Lung (tissue), 12 donors: Measurements from ENCODE around the gene KBTBD4. TPM values are rescaled to one million over a fixed set of nuclear protein-coding genes. Genes with fewer than 3 reads are reported as not detected.

Source experiments
- ATAC-seq: fragments of 200-7000 bp; cut with Tn5 transposase; one replicate; pipeline ENCODE4 v1.9.1; 2020; ENCODE audit warnings: moderate number of reproducible peaks; ENCODE audit not compliant: insufficient read depth, low FRiP score
- DNase-seq, 3 donors: peaks; one replicate each; pipeline ENCODE4 v3.0.0-alpha.2; 2013 to 2017
- H3K27ac ChIP-seq, 2 donors: one replicate each; pipeline ENCODE4 v1.5.1; 2013; ENCODE audit warnings: mild to moderate bottlenecking in 2 of 2, moderate library complexity in 2 of 2, control low read depth in 1 of 2, inconsistent platforms in 1 of 2, low read depth in 1 of 2, low read length in 1 of 2
- H3K27me3 ChIP-seq, 3 donors: one replicate each; pipeline ENCODE4 v1.5.1; 2013; ENCODE audit warnings: low read length in 2 of 3; ENCODE audit not compliant: control insufficient read depth in 3 of 3, insufficient read depth in 3 of 3
- H3K36me3 ChIP-seq, 4 donors: one replicate each; pipeline ENCODE4 v1.5.1; 2013; ENCODE audit warnings: low read length in 4 of 4, mild to moderate bottlenecking in 1 of 4, moderate library complexity in 1 of 4; ENCODE audit not compliant: control insufficient read depth in 4 of 4, insufficient read depth in 4 of 4
- H3K4me1 ChIP-seq, 5 donors: one replicate each; pipeline ENCODE4 v1.5.1; 2013; ENCODE audit warnings: low read length in 5 of 5, mild to moderate bottlenecking in 2 of 5, moderate library complexity in 1 of 5; ENCODE audit not compliant: control insufficient read depth in 5 of 5, insufficient read depth in 5 of 5
- H3K4me3 ChIP-seq: one replicate; pipeline ENCODE4 v1.5.1; 2013; ENCODE audit warnings: mild to moderate bottlenecking, control low read depth, moderate library complexity
- H3K9ac ChIP-seq, 2 donors: one replicate each; pipeline ENCODE4 v1.5.1; 2013; ENCODE audit warnings: low read length in 2 of 2, control low read depth in 1 of 2; ENCODE audit not compliant: insufficient read depth in 1 of 2
- H3K9me3 ChIP-seq, 4 donors: one replicate each; pipeline ENCODE4 v1.5.1; 2013; ENCODE audit warnings: low read length in 3 of 4, mild to moderate bottlenecking in 1 of 4, moderate library complexity in 1 of 4; ENCODE audit not compliant: control insufficient read depth in 4 of 4, insufficient read depth in 3 of 4
- WGBS, 2 donors: extraction: QIAGEN DNeasy Blood & Tissue Kit; methylation state at CpG; one replicate each; pipeline ENCODE4 v1.1.7; 2013; 5-methylcytosine and 5-hydroxymethylcytosine counted together
- polyA plus RNA-seq, 2 donors: library from polyadenylated mRNA; stranded (reverse); fragments of 200-250 nt; gene quantifications; one replicate each; pipeline ENCODE4 v1.2.1, GENCODE V29; 2013
- total RNA-seq, 2 donors: library from RNA; depleted of rRNA in 1 of 2; stranded (reverse); fragments of >200 nt in 1 of 2; gene quantifications; one replicate each; pipeline ENCODE4 v1.2.1, GENCODE V29; 2014 to 2021
- TF ChIP-seq, protein P1 (sequence below): IDR thresholded peaks from 2 replicates; pipeline ENCODE4 v1.5.1; 2012; ENCODE audit warnings: mild to moderate bottlenecking; ENCODE audit errors: control extremely low read depth, extremely low read depth
- donor health status: control.
- donor health status: control.
- donor health status: Bipolar disorder and iron deficiency.
- donor health status: healthy.
- donor health status: DM: yes; HTN: yes; CAD: no.

The KBTBD4 gene
- total and polyA plus RNA-seq, 4 donors, result 5.8 to 17.1 (median 15.9) TPM

DNA sequence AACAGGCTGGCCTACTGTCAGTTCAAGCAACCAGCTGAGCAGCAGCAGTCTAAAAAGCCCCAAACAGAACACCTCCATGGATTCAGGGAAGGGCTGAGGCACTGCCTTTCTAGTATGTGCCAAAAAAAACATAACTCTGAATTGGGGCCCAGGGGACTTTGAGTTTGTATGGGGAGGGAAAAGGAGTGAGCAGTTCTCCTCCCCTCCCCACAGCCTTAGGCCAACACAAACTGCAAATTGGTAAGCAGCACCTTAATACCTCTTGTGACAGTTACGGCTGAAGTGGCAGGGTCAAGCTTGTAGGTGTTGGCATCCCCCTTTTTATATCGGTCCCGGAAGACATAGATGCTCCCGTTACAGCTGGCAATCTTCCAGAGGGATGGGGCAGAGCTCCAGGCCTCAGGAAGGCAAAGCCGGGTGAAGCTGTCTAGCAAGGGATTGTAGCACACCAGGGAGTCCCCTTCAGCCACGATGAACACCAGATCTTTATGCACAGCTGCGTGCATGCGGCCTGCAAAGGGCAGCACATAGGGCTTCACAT lies 6.0 kb downstream of the KBTBD4 start:
- WGBS, 2 donors, result 69 to 80% methylated on average over 8 of the region's 8 CpGs
- peak overlapping the region in 1 of 2 donors; percentile 49 for H3K27ac ChIP-seq
- no peaks in the 10 kb centered on the region for H3K27me3 ChIP-seq
- no peak overlapping the region for H3K9ac ChIP-seq
- TF ChIP-seq, protein P1, sequence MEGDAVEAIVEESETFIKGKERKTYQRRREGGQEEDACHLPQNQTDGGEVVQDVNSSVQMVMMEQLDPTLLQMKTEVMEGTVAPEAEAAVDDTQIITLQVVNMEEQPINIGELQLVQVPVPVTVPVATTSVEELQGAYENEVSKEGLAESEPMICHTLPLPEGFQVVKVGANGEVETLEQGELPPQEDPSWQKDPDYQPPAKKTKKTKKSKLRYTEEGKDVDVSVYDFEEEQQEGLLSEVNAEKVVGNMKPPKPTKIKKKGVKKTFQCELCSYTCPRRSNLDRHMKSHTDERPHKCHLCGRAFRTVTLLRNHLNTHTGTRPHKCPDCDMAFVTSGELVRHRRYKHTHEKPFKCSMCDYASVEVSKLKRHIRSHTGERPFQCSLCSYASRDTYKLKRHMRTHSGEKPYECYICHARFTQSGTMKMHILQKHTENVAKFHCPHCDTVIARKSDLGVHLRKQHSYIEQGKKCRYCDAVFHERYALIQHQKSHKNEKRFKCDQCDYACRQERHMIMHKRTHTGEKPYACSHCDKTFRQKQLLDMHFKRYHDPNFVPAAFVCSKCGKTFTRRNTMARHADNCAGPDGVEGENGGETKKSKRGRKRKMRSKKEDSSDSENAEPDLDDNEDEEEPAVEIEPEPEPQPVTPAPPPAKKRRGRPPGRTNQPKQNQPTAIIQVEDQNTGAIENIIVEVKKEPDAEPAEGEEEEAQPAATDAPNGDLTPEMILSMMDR, result no peak
- no peak for DNase-seq
- peaks cover 0 to 17% (median 5%) of the 10 kb centered on the region in 5 donors for H3K4me1 ChIP-seq
- no peak overlapping the region for H3K4me3 ChIP-seq
- H3K9me3 ChIP-seq, result peaks cover 0 to 2% (median 0%) of the 10 kb centered on the region in 4 donors
- peaks cover 0 to 37% (median 24%) of the 10 kb centered on the region in 4 donors for H3K36me3 ChIP-seq
- no peak for ATAC-seq

DNA sequence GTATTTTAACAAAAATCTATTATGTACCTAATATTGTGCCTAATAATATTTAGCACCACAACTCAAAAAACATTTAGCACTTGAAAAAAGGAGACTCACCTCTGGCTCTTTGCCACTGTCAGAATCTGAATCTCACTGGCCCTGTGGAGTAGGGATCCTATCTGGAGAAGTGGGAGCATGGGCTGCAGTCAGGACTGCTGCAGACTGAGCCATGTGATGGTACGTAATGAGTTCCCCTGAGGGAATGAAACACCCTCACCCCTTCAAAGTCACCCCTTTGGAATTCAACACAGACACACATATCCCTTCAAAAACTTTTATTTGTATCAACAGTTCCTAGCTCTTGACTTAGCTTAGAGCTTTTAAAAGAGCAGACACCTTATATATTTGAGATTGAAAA lies 6.9 kb downstream of the KBTBD4 start:
- peaks cover 0 to 17% (median 0%) of the 10 kb centered on the region in 5 donors for H3K4me1 ChIP-seq
- DNase-seq, result no peak
- TF ChIP-seq, protein P1, result no peak
- H3K9me3 ChIP-seq, result peaks cover 0 to 2% (median 0%) of the 10 kb centered on the region in 4 donors
- no peak overlapping the region for H3K27ac ChIP-seq
- H3K36me3 ChIP-seq, result peaks cover 0 to 34% (median 22%) of the 10 kb centered on the region in 4 donors
- no peak overlapping the region for H3K9ac ChIP-seq
- H3K4me3 ChIP-seq, result no peak overlapping the region
- 84 to 95% methylated on average over 1 of the region's 1 CpG for WGBS, 2 donors
- ATAC-seq, result no peak
- H3K27me3 ChIP-seq, result no peaks in the 10 kb centered on the region

DNA sequence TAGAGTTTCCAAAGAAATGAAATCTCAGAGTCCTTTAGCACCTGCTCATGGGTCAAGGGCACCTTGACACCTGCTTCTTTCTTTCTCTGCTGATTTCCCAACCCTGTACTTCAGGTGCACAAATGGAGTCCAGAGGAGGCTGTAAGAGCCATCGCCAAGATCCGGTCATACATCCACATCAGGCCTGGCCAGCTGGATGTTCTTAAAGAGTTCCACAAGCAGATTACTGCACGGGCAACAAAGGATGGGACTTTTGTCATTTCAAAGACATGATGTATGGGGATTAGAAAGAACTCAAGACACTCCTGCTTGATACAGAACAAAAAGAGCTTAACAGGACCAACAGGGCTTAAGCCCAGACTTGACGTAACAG lies 7.4 kb downstream of the KBTBD4 start:
- H3K27ac ChIP-seq, result no peak overlapping the region
- no peak overlapping the region for H3K4me3 ChIP-seq
- TF ChIP-seq, protein P1, result no peak
- 77 to 90% methylated on average over 4 of the region's 4 CpGs for WGBS, 2 donors
- peaks cover 0 to 17% (median 2%) of the 10 kb centered on the region in 5 donors for H3K4me1 ChIP-seq
- ATAC-seq (no peak), DNase-seq (no peak)
- H3K36me3 ChIP-seq, result peaks cover 0 to 34% (median 22%) of the 10 kb centered on the region in 4 donors
- H3K9me3 ChIP-seq, result peaks cover 0 to 2% (median 0%) of the 10 kb centered on the region in 4 donors
- H3K9ac ChIP-seq, result no peak overlapping the region
- H3K27me3 ChIP-seq, result no peaks in the 10 kb centered on the region
